Measurements from ENCODE around the gene UBE2V1.

The UBE2V1 gene

DNA sequence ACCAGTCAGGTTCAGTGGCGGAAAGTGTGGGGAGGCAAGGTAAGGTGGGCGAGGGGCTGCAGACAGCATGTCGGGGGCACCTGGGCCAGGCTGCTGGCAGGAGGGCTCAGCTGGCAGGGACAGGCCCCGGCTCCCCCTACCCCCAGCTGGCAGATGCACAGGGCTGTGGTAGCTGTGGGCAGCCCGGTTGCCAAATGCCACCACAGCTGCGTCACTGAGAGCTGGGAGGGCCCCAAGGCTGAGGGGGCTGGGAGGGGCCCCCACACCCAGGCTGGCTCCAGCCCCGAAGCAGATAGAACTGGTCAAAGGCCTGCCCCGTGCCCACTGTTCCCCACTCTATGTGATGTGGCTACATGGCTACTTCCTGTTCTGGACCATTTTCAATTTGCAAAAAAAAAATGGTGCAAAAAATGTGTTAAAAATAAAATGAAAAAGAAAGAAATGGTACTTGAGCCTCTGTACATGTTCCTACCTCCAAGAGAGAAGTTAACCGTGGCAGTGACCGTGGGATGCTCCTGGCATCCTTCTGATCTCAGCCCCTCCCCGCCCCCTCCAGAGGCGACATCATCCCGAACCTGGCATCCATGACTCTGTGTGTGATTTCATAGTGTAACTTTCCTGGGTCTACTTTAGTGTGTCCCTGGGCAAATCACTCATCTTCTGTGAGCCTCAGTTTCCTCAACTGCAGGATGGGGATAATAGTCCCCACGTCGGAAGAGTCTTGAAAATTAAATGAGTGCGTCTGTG, 64.4 kb downstream of the UBE2V1 start:
- no peak overlapping the region for H3K27ac ChIP-seq (ENCODE audit: low read depth, low read length)
- H3K4me2 ChIP-seq (ENCODE audit: low read depth, low read length, poor library complexity, severe bottlenecking), result no peak overlapping the region
- H3K4me3 ChIP-seq (ENCODE audit: insufficient read depth, low read length, poor library complexity, severe bottlenecking), result no peak overlapping the region
- no peaks in the 10 kb centered on the region for H3K27me3 ChIP-seq (ENCODE audit: low read length)
- no peak overlapping the region for H2AFZ ChIP-seq (ENCODE audit: low read depth, low read length, severe bottlenecking)
- no peaks in the 10 kb centered on the region for H3K9me3 ChIP-seq (ENCODE audit: insufficient read depth, low read length)
- H3K36me3 ChIP-seq (ENCODE audit: low read length), result no peaks in the 10 kb centered on the region
- H3F3A ChIP-seq (ENCODE audit: insufficient read depth), result no peaks in the 10 kb centered on the region
- TF ChIP-seq CTCF (IDR thresholded peaks at IDR 0.05; ENCODE audit: insufficient read depth, low read length, poor library complexity, severe bottlenecking) (no peak), EZH2phosphoT487 (conservative IDR thresholded peaks at IDR 0.05; ENCODE audit: low read length) (no peak)
- no peaks in the 10 kb centered on the region for H3K79me2 ChIP-seq (ENCODE audit: insufficient read depth, low read length)
- no peaks in the 10 kb centered on the region for H4K20me1 ChIP-seq (ENCODE audit: low read depth, low read length)
- no peaks in the 10 kb centered on the region for H3K9me2 ChIP-seq (replicated peaks; ENCODE audit: insufficient read depth, low read length)
- H3K9ac ChIP-seq (ENCODE audit: low read length), result no peak overlapping the region

DNA sequence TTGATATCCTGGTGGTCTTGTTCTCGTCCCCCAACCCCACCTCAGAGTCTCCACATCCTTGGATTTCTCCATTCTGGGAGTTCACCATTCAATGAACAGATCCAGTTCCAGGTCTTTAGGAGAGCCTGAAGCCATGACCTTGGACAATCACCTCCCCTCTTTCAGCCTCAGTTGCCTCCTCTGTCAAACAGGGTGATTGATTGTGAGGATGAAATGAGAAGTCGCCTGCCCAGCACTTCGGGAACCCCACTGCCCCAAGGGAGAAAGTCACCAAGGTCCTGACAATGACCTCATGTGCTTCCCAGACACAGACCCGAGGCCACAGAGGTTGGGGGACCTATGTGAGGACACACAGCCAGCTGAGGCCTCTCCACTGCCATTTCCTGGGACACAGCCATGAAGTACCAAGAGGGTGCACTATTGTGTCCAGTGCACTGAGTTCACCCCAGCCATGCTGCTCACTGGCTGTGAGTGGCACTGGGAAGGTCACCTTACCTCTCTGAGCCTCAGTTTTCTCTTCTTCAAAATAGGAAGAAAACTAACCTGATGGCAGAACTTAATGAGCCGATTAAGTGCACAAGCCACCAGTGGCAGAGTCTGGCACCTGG, 68.5 kb downstream of the UBE2V1 start:
- H3K27ac ChIP-seq (ENCODE audit: low read depth, low read length), result no peak overlapping the region
- H3K9me2 ChIP-seq (replicated peaks; ENCODE audit: insufficient read depth, low read length), result no peaks in the 10 kb centered on the region
- no peak overlapping the region for H3K4me3 ChIP-seq (ENCODE audit: insufficient read depth, low read length, poor library complexity, severe bottlenecking)
- peaks cover 4% of the 10 kb centered on the region; the same call in 1 of the 2 replicates for H3F3A ChIP-seq (ENCODE audit: insufficient read depth)
- no peaks in the 10 kb centered on the region for H4K20me1 ChIP-seq (ENCODE audit: low read depth, low read length)
- no peak overlapping the region for H3K4me2 ChIP-seq (ENCODE audit: low read depth, low read length, poor library complexity, severe bottlenecking)
- H3K9me3 ChIP-seq (ENCODE audit: insufficient read depth, low read length), result no peaks in the 10 kb centered on the region
- H3K36me3 ChIP-seq (ENCODE audit: low read length), result no peaks in the 10 kb centered on the region
- H3K79me2 ChIP-seq (ENCODE audit: insufficient read depth, low read length), result no peaks in the 10 kb centered on the region
- no peak overlapping the region for H2AFZ ChIP-seq (ENCODE audit: low read depth, low read length, severe bottlenecking)
- TF ChIP-seq EZH2phosphoT487 (conservative IDR thresholded peaks at IDR 0.05; ENCODE audit: low read length) (no peak), CTCF (IDR thresholded peaks at IDR 0.05; ENCODE audit: insufficient read depth, low read length, poor library complexity, severe bottlenecking) (no peak)
- no peaks in the 10 kb centered on the region for H3K27me3 ChIP-seq (ENCODE audit: low read length)
- no peak overlapping the region for H3K9ac ChIP-seq (ENCODE audit: low read length)

DNA sequence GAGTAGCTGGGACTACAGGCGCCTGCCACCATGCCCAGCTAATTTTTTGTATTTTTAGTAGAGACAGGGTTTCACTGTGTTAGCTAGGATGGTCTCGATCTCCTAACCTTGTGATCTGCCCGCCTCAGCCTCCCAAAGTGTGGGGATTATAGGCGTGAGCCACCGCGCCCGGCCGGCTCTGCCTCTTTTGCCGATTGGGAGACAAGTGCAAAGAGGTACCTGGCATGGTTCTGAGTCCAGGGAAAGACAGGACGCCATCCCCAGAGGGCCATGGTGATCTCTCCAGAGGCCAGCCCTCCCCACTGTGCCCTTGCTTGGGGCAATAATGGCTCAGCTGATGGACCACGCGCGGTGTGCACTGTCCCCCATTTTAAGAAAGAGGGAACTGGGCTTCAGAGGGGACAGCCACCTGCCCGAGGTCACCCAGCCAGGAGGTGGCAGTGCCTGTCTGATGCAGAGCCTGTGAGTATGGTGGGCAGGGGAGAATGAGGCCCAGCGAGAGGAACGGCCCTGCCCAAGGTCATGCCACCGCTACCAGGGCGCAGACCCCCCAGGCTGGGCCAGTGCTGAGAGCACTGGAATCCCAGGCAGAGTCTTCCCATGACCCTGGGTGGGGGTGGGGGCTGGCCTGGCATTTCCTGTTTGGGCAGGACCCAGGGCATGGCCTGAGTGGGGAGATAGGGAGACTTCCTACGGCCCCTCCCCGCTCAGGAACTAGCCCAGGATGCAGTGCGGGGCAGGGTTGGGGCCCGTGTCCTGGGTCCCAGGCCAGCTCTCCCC, 69.2 kb downstream of the UBE2V1 start:
- Histone ChIP-seq H3K27ac (ENCODE audit: low read depth, low read length) (no peak overlapping the region), H3K79me2 (ENCODE audit: insufficient read depth, low read length) (no peaks in the 10 kb centered on the region), H3K36me3 (ENCODE audit: low read length) (no peaks in the 10 kb centered on the region), H3K4me3 (ENCODE audit: insufficient read depth, low read length, poor library complexity, severe bottlenecking) (no peak overlapping the region), H3K9ac (ENCODE audit: low read length) (no peak overlapping the region), H3K9me3 (ENCODE audit: insufficient read depth, low read length) (no peaks in the 10 kb centered on the region), H3K27me3 (ENCODE audit: low read length) (no peaks in the 10 kb centered on the region), H4K20me1 (ENCODE audit: low read depth, low read length) (no peaks in the 10 kb centered on the region), H3K9me2 (replicated peaks; ENCODE audit: insufficient read depth, low read length) (no peaks in the 10 kb centered on the region), H3F3A (ENCODE audit: insufficient read depth) (peaks cover 4% of the 10 kb centered on the region; the same call in 1 of the 2 replicates), H3K4me2 (ENCODE audit: low read depth, low read length, poor library complexity, severe bottlenecking) (no peak overlapping the region), H2AFZ (ENCODE audit: low read depth, low read length, severe bottlenecking) (no peak overlapping the region)
- no peak for TF ChIP-seq EZH2phosphoT487 (conservative IDR thresholded peaks at IDR 0.05; ENCODE audit: low read length)

All from SU-DHL-6 (cell line).